Measurements from ENCODE around the gene MAP2K2.

The MAP2K2 gene

GRCh38 chr19:4042731-4043082 is 81.2 kb downstream of the MAP2K2 start:
- peaks cover 94% of the 10 kb centered on the region for H3K36me3 Mint-ChIP-seq (ENCODE audit: insufficient read depth)
- no peak for ATAC-seq (replicated peaks)

GRCh38 chr19:4042064-4042730 is 81.7 kb downstream of the MAP2K2 start:
- H3K27ac Mint-ChIP-seq = peak overlapping the region in 1 of 2 donors; percentile 73
- no peak overlapping the region for H3K4me3 Mint-ChIP-seq
- ATAC-seq (replicated peaks) (peak; percentile 16), DNase-seq (no peak)
- peaks cover 3 to 8% of the 10 kb centered on the region in 2 donors for H3K4me1 Mint-ChIP-seq (ENCODE audit: low read depth in 2 of 2)
- H3K27me3 Mint-ChIP-seq = no peaks in the 10 kb centered on the region
- peaks cover 90% of the 10 kb centered on the region for H3K36me3 Mint-ChIP-seq (ENCODE audit: insufficient read depth)
- H3K9me3 Mint-ChIP-seq = no peaks in the 10 kb centered on the region

More at GRCh38 chr19:4042731-4043082, 81.2 kb downstream of the MAP2K2 start:
- peaks cover 3 to 8% of the 10 kb centered on the region in 2 donors for H3K4me1 Mint-ChIP-seq (ENCODE audit: low read depth in 2 of 2)
- no peak for DNase-seq
- H3K27ac Mint-ChIP-seq = peak overlapping the region in 1 of 2 donors; percentile 73
- H3K4me3 Mint-ChIP-seq = no peak overlapping the region
- H3K9me3 Mint-ChIP-seq = no peaks in the 10 kb centered on the region
- no peaks in the 10 kb centered on the region for H3K27me3 Mint-ChIP-seq
